ENCODE measurements around the gene TBCD. TPM values are rescaled to one million over a fixed set of nuclear protein-coding genes. Genes with fewer than 3 reads are reported as not detected.
"Not testable (repeated sequence)": the region's sequence is repeated elsewhere in the genome, so short reads cannot be mapped to it uniquely, and the experiment has no call there.

TBCD gene
- total and polyA plus RNA-seq, 8 donors, result 28.7 to 161 (median 40.0) TPM

DNA sequence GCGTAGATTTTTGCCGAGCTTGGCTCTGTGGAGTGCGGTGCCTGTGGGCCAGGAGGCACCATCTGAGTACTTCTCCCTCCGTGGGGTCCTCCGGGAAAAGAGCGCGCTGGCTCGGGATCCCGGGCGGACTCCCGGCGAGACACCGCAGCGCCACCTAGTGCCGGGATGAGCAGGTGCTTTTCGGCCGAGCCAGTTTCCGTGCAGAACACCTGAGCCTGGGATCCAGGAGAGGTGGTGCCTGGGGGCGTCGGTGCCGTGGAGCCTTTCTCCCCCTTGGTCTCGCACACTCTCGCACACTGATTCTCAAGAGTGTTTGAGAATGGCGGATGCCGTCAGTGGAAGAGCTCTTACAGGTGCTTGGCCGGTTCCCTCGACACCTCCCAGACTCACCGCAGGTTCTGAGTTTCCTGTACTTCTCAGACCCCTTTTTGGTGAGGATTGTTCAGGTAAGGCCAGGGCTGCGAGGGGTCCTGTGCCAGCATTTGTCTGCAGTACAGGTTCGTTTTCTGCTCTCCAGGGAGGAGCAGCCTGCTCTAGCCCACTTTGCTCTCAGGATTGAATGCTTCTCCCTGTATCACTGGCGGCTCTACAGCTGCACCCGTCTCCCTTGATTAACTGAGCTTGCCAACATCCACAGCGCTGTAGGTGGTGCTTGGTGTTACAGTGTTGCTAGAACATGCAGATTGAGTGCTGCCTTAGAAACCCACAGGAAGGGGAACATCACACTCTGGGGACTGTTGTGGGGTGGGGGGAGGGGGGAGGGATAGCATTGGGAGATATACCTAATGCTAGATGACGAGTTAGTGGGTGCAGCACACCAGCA is 23.3 kb downstream of the TBCD start:
- Histone ChIP-seq H3K36me3 (no peaks in the 10 kb centered on the region), H3K4me3 (peak overlapping the region in 1 of 4 donors; percentile 29), H3K27me3 (no peaks in the 10 kb centered on the region), H3K4me1 (no peaks in the 10 kb centered on the region), H3K27ac (no peak overlapping the region), H3K9me3 (no peaks in the 10 kb centered on the region)
- FAIRE-seq (no peak), DNase-seq (peak; percentile 54 to 92 (median 79)), ATAC-seq (peak; percentile 71 to 88 (median 84))
- 26 to 27% methylated on average over 29 to 33 of the region's 34 CpGs for WGBS, 2 donors
- intact Hi-C loops (cut with DNase I), result loop anchor here in 2 of 3 donors (10.0 kb wide), 2 partner anchors 120 to 420 kb away; partner anchors contain the start of gene TEX19 (in 1 of the 2)
- TF ChIP-seq, protein P1, sequence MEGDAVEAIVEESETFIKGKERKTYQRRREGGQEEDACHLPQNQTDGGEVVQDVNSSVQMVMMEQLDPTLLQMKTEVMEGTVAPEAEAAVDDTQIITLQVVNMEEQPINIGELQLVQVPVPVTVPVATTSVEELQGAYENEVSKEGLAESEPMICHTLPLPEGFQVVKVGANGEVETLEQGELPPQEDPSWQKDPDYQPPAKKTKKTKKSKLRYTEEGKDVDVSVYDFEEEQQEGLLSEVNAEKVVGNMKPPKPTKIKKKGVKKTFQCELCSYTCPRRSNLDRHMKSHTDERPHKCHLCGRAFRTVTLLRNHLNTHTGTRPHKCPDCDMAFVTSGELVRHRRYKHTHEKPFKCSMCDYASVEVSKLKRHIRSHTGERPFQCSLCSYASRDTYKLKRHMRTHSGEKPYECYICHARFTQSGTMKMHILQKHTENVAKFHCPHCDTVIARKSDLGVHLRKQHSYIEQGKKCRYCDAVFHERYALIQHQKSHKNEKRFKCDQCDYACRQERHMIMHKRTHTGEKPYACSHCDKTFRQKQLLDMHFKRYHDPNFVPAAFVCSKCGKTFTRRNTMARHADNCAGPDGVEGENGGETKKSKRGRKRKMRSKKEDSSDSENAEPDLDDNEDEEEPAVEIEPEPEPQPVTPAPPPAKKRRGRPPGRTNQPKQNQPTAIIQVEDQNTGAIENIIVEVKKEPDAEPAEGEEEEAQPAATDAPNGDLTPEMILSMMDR (IDR thresholded peaks at IDR 0.05), result peak; percentile 67 to 88 (median 80)

DNA sequence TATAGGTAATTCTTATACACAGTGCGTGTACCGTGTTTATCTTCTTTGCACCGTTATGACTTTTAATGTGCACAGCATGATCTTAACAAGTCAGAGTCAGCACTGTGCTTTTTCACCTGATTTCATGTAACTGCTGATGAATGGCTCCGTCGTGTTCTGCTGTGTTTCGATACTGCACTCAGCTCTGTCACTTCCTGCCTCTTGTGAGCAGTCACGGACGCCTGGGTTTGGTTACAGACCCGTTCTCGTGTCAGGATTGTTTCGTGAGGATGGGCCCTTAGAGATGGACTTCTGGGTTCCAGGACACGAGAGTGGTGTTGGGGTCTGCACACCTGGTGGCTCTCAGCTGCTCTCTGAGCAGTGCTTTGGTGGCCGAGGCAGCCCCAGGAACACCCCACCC is 24.6 kb downstream of the TBCD start:
- H3K4me3 ChIP-seq, result no peak overlapping the region
- intact Hi-C loops (cut with DNase I), result loop anchor here in 2 of 3 donors (10.0 kb wide), 2 partner anchors 122 to 422 kb away; partner anchors contain the start of gene TEX19 (in 1 of the 2)
- TF ChIP-seq, protein P1 (IDR thresholded peaks at IDR 0.05), result no peak
- H3K9me3 ChIP-seq, result no peaks in the 10 kb centered on the region
- ATAC-seq (no peak), DNase-seq (no peak), FAIRE-seq (no peak)
- no peak overlapping the region for H3K27ac ChIP-seq
- H3K27me3 ChIP-seq, result no peaks in the 10 kb centered on the region
- H3K4me1 ChIP-seq, result no peaks in the 10 kb centered on the region
- H3K36me3 ChIP-seq, result no peaks in the 10 kb centered on the region
- WGBS, 2 donors, result 91% methylated on average over 13 of the region's 13 CpGs

DNA sequence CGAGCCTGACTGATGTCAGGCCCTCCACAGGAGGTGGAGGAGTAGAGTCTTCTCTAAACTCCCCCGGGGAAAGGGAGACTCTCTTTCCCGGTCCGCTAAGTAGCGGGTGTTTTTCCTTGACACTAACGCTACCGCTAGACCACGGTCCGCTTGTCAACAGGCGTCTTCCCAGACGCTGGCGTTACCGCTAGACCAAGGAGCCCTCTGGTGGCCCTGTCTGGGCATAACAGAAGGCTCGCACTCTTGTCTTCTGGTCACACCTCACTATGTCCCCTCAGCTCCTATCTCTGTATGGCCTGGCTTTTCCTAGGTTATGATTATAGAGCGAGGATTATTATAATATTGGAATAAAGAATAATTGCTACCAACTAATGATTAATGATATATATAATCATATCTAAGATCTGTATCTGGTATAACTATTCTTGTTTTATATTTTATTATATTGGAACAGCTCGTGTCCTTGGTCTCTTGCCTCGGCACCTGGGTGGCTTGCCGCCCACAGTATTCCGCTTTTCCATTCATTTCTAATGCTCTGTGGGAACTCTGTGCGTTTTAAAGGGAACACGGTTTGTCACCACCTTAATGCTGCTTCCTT is 26.0 kb downstream of the TBCD start:
- WGBS, 2 donors, result 63 to 77% methylated on average over 16 to 21 of the region's 21 CpGs
- not testable (repeated sequence) for ATAC-seq, H3K9me3 ChIP-seq, H3K4me3 ChIP-seq, H3K27me3 ChIP-seq, FAIRE-seq, H3K4me1 ChIP-seq, H3K36me3 ChIP-seq, H3K27ac ChIP-seq
- intact Hi-C loops (cut with DNase I), result loop anchor here in 2 of 3 donors (10.0 kb wide), 2 partner anchors 123 to 423 kb away; partner anchors contain the start of gene TEX19 (in 1 of the 2)
- peak in 1 of 6 donors; percentile 6 for DNase-seq

DNA sequence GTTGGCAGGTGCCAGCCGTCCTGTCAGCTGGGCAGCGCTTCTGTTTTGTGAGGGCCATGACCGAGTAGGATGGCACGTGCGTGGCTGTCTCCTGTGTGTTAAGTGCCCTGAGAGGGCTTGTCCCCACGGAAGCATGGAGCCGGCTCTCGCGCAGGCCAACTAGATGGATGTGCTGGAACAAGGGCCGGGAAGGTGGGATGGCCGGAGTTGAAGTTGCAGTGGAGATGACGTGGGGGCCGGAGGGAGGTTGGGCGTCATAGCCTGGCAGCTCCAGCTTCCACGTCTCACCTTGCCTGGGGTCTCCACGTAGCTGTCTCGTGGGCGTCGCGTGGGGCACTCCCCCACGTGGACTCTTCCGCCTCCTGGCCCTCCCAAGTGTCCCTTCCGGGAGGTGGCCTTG is 27.7 kb downstream of the TBCD start:
- Histone ChIP-seq H3K27ac (no peak overlapping the region), H3K4me3 (no peak overlapping the region), H3K4me1 (no peaks in the 10 kb centered on the region), H3K9me3 (no peaks in the 10 kb centered on the region), H3K27me3 (no peaks in the 10 kb centered on the region), H3K36me3 (no peaks in the 10 kb centered on the region)
- DNase-seq (no peak), FAIRE-seq (no peak), ATAC-seq (no peak)
- TF ChIP-seq, protein P1 (IDR thresholded peaks at IDR 0.05), result no peak
- intact Hi-C loops (cut with DNase I), result loop anchor here in 2 of 3 donors (10.0 kb wide), 2 partner anchors 125 to 425 kb away; partner anchors contain the start of gene TEX19 (in 1 of the 2)
- 91 to 93% methylated on average over 23 of the region's 23 CpGs for WGBS, 2 donors

DNA sequence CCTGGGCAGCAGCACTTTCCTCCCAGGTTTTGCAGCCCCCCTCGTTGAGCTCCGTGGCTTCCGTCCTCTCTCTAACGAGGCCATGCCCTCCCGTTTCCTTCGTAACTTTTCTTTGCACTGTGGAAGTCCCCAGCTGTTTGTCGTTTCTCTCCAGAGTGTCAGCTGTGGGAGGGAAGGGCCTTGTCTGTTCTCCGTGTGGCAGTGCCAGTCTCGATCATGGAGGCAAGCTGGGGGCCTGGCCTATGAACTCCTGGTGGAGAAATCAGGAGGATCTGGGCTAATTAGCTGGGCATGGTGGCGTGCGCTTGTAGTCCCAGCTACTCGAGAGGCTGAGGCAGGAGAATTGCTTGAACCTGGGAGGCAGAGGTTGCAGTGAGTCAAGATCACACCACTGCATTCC is 28.3 kb downstream of the TBCD start:
- no peak for ATAC-seq
- no peak overlapping the region for H3K27ac ChIP-seq
- intact Hi-C loops (cut with DNase I), result loop anchor here in 1 of 3 donors (5.0 to 10.0 kb wide), 2 partner anchors 135 to 297 kb away; partner anchors contain the start of gene METRNL
- WGBS, 2 donors, result 79 to 83% methylated on average over 12 of the region's 12 CpGs
- H3K9me3 ChIP-seq, result no peaks in the 10 kb centered on the region
- H3K4me3 ChIP-seq, result no peak overlapping the region
- no peaks in the 10 kb centered on the region for H3K36me3 ChIP-seq
- DNase-seq, result peak in 1 of 6 donors; percentile 8
- H3K27me3 ChIP-seq, result no peaks in the 10 kb centered on the region
- no peaks in the 10 kb centered on the region for H3K4me1 ChIP-seq
- no peak for FAIRE-seq
- TF ChIP-seq, protein P1 (IDR thresholded peaks at IDR 0.05), result no peak
